Fibroblast of mammary gland (primary cell): ENCODE results near the gene MYLK3.
A peak's percentile ranks its signal among the peaks of the same experiment; 100 is the strongest.
"Not testable (repeated sequence)": the region's sequence is repeated elsewhere in the genome, so short reads cannot be mapped to it uniquely, and the experiment has no call there.

Experiments used
- DNase-seq: peaks from one replicate; pipeline ENCODE4 v3.0.0-alpha.2; 2010; ENCODE audit warnings: low read depth
- H3K4me3 ChIP-seq: 2 replicates; pipeline ENCODE4 v1.5.1; 2011; ENCODE audit warnings: low read depth, mild to moderate bottlenecking, low read length, moderate library complexity; ENCODE audit not compliant: control insufficient read depth
- TF ChIP-seq, protein P1 (sequence below): conservative IDR thresholded peaks from 2 replicates; pipeline ENCODE4 v1.5.1; 2011; ENCODE audit warnings: low read depth, low read length, inconsistent platforms; ENCODE audit not compliant: control insufficient read depth, insufficient read depth

MYLK3 gene

DNA sequence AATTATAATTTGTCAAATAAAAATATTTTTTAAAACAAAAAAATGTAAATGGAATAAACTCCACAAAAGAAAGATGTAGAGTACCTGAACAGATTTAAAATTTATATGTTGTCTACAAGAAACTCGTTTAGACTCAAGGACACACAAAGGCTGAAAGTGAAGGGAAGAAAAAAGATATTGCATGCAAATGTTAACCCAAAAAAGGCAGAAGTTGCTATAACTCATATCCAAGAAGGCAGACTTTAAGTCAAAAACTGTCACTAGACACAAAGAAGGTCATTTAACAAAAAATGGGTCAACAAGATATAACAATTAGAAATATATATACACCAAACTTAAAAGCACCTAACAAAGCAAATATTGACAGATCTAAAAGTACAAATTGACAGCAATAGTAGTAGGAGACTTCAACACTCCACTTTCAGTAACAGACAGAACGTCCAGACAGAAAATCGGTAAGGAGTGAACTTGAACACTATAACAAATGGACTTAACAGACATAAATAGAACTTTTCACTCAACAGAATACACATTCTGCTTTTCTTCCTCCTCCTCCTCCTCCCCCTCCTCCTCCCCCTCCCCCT lies 40.8 kb upstream of the MYLK3 start:
- no peak for DNase-seq
- no peak overlapping the region for H3K4me3 ChIP-seq
- TF ChIP-seq, protein P1, sequence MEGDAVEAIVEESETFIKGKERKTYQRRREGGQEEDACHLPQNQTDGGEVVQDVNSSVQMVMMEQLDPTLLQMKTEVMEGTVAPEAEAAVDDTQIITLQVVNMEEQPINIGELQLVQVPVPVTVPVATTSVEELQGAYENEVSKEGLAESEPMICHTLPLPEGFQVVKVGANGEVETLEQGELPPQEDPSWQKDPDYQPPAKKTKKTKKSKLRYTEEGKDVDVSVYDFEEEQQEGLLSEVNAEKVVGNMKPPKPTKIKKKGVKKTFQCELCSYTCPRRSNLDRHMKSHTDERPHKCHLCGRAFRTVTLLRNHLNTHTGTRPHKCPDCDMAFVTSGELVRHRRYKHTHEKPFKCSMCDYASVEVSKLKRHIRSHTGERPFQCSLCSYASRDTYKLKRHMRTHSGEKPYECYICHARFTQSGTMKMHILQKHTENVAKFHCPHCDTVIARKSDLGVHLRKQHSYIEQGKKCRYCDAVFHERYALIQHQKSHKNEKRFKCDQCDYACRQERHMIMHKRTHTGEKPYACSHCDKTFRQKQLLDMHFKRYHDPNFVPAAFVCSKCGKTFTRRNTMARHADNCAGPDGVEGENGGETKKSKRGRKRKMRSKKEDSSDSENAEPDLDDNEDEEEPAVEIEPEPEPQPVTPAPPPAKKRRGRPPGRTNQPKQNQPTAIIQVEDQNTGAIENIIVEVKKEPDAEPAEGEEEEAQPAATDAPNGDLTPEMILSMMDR = no peak

DNA sequence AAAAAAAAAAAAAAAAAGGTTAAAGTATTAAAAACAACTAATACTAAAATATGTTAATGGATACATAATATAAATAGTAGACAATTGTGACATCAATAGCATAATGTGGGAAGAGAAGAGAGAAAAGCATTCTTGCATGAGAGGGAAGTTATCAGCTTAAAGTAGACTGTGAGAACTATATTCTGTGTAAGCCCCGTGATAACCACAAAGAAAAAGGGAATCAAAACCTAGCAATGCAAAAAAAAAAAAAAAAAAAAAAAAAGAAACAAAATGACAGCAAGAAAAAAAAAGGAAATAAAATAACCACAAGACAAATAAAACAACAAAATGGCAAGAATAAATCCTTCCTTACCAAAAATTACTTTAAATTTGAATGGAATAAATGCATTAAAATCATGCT lies 39.8 kb upstream of the MYLK3 start:
- TF ChIP-seq, protein P1 = no peak
- no peak for DNase-seq
- H3K4me3 ChIP-seq = no peak overlapping the region

DNA sequence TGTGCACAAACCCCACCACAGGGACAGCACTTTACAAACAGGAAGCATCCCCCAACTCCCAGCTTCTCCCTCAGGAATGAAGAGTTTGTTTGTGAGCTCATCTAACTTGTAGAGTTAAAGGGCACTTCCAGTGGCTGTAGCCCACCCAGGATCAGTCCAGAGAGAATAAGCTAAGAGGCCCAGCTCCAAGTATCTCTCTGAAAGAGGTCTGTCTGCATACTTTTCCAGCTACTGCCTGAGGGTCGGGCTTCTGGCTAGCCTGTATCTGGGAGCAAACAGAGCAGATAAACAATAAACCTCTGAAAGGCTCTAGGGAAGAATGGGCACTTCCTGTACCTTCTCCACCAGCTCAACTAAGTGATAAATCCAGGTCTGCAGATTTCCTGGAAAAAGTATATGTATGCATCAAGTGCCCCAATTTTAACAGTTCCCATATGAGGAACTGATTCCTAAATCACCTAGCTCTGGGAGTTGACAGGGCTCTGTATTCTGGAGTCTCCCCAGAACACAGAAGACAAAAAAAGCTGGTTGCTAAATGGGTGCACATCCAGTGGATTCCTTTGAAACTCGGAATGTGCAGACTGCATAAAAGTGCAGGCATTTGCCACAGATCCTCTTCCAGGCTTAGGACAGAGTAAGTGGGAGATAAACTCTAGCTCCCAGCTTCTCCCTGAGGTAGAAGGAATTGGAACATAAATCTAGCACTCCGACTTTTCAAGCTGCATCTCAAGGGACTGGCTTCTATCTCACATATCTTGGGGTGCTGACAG lies 37.1 kb upstream of the MYLK3 start:
- TF ChIP-seq, protein P1 = no peak
- DNase-seq = no peak
- H3K4me3 ChIP-seq = no peak overlapping the region

DNA sequence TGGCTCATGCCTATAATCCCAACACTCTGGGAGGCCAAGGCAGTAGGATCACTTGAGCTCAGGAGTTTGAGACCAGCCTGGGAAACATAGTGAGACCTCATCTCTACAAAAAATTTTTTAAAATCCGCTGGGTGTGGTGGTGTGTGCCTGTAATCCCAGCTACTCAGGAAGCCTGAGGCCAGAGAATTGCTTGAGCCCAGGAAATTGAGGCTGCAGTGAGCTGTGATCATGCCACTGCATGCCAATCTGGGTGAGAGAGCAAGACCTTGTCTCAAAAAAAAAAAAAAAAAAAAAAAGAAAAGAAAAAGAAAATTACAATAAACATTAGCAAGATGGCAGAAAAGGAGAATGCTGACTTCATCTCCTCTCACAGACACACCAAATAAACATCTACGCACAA lies 36.4 kb upstream of the MYLK3 start:
- H3K4me3 ChIP-seq, DNase-seq: not testable (repeated sequence)

DNA sequence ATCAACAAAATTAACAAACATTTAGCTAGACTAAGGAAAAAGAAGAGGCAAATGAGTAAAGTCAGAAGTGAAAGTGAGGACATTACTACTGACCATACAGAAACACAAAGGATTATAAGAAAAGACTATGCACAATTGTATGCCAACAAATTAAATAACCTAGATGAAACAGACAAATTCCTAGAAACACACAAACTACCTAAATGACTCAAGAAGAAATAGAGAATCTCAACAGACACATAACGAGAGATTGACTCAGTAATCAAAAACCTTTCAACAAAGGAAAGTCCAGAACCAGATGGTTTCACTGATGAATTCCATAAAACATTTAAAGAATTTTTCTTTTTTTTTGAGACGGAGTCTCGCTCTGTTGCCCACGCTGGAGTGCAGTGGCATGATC lies 35.7 kb upstream of the MYLK3 start:
- DNase-seq = peak; percentile 7
- TF ChIP-seq, protein P1 = no peak
- no peak overlapping the region for H3K4me3 ChIP-seq

DNA sequence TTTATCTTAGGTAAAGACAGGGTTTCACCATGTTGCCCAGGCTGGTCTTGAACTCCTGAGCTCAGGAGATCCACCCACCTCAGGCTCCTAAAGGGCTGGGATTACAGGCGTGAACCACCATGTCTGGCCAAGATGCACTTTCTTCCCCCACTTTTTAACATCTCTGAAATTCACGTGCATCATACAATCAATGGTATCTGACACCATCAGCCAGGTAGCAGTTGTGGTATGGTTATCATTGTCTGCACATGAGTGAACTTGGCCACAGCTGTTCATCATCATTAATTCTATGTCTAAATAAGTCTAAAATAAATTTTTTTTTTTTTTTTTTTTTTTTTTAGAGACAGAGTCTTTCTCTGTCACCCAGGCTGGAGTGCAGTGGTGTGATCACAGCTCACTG lies 34.2 kb upstream of the MYLK3 start:
- DNase-seq = no peak
- no peak overlapping the region for H3K4me3 ChIP-seq
- TF ChIP-seq, protein P1 = no peak

DNA sequence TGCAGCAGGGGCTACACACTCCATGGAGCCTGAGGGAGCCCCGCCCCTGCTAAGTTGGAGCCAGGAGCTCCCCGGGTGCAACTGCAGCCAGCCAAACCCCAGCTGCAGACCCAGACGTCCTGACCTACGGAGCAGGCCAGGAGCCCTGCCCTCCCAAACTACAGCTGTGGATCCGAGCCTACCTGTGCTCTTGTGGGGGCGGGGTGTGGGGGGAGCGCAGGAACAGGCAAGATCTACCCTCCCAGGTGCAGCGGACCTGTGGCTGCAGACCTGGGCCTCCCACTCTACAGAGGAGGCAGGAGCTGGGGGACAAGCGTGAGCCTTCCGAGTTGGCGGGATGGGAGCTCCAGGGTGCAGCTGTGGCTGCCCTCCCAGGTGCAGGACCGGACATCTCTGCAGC lies 29.7 kb upstream of the MYLK3 start:
- TF ChIP-seq, protein P1 = no peak
- H3K4me3 ChIP-seq = no peak overlapping the region
- DNase-seq = no peak
